ENCODE measurements around the gene KCNQ1.

The KCNQ1 gene

GRCh38 chr11:2675540-2675939 lies 230.7 kb downstream of the KCNQ1 start:
- DNase-seq (ENCODE audit: low read depth), result no peak
- H3K4me3 ChIP-seq (ENCODE audit: low read depth, low read length), result no peak overlapping the region
- TF ChIP-seq CTCF (IDR thresholded peaks at IDR 0.05; ENCODE audit: low read depth, low read length, missing control alignments), result no peak
- in situ Hi-C loops (cut with HindIII; ENCODE audit: low sequenced_read_pairs), result no loop called here

- no peak for DNase-seq (ENCODE audit: low read depth)
- in situ Hi-C loops (cut with HindIII; ENCODE audit: low sequenced_read_pairs), result no loop called here
- no peak overlapping the region for H3K4me3 ChIP-seq (ENCODE audit: low read depth, low read length)
- TF ChIP-seq CTCF (IDR thresholded peaks at IDR 0.05; ENCODE audit: low read depth, low read length, missing control alignments), result no peak
These were observed 232.3 kb downstream of the KCNQ1 start for GRCh38 chr11:2677127-2677526.

GRCh38 chr11:2678396-2678795 lies 233.6 kb downstream of the KCNQ1 start:
- in situ Hi-C loops (cut with HindIII; ENCODE audit: low sequenced_read_pairs), result no loop called here
- TF ChIP-seq CTCF (IDR thresholded peaks at IDR 0.05; ENCODE audit: low read depth, low read length, missing control alignments), result no peak
- no peak for DNase-seq (ENCODE audit: low read depth)
- H3K4me3 ChIP-seq (ENCODE audit: low read depth, low read length), result no peak overlapping the region

GRCh38 chr11:2679011-2679676 lies 234.3 kb downstream of the KCNQ1 start:
- no peak overlapping the region for H3K4me3 ChIP-seq (ENCODE audit: low read depth, low read length)
- in situ Hi-C loops (cut with HindIII; ENCODE audit: low sequenced_read_pairs), result no loop called here
- DNase-seq (ENCODE audit: low read depth), result no peak
- TF ChIP-seq CTCF (IDR thresholded peaks at IDR 0.05; ENCODE audit: low read depth, low read length, missing control alignments), result no peak

GRCh38 chr11:2681408-2682145 lies 236.8 kb downstream of the KCNQ1 start:
- H3K4me3 ChIP-seq (ENCODE audit: low read depth, low read length), result no peak overlapping the region
- TF ChIP-seq CTCF (IDR thresholded peaks at IDR 0.05; ENCODE audit: low read depth, low read length, missing control alignments), result no peak
- no peak for DNase-seq (ENCODE audit: low read depth)
- in situ Hi-C loops (cut with HindIII; ENCODE audit: low sequenced_read_pairs), result no loop called here

GRCh38 chr11:2683806-2684205 lies 239.0 kb downstream of the KCNQ1 start:
- H3K4me3 ChIP-seq (ENCODE audit: low read depth, low read length), result no peak overlapping the region
- no peak for TF ChIP-seq CTCF (IDR thresholded peaks at IDR 0.05; ENCODE audit: low read depth, low read length, missing control alignments)
- DNase-seq (ENCODE audit: low read depth), result no peak
- in situ Hi-C loops (cut with HindIII; ENCODE audit: low sequenced_read_pairs), result no loop called here

Data from astrocyte of the cerebellum (primary cell).